ENCODE measurements around the gene POLR3H.

Gene POLR3H

DNA sequence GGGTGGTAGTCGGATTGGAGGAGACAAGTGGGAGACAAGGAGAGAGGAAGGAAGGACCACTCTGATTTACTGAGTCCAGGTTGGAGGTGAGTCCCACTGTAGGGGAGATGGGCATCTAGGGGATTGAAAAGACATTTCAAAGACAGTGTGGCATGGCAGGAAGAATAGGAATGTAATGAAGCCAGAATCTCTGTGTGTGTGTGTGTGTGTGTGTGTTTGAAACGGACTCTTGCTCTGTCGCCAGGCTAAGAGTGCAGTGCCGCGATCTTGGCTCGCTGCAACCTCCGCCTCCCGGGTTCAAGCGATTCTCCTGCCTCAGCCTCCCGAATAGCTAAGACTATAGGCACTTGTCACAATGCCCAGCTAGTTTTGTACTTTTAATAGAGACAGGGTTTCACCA lies 12.3 kb upstream of the POLR3H start:
- DNase-seq (ENCODE audit: low spot score) = no peak
- H3K27ac ChIP-seq (ENCODE audit: poor library complexity, severe bottlenecking) = no peak overlapping the region
- no peaks in the 10 kb centered on the region for H3K27me3 ChIP-seq (ENCODE audit: insufficient read depth, poor library complexity, severe bottlenecking)
- H3K4me1 ChIP-seq (ENCODE audit: insufficient read depth, poor library complexity, severe bottlenecking) = peaks cover 4% of the 10 kb centered on the region
- ATAC-seq (ENCODE audit: low read depth) = no peak
- H3K36me3 ChIP-seq (ENCODE audit: low read depth) = no peaks in the 10 kb centered on the region
- no peaks in the 10 kb centered on the region for H3K9me3 ChIP-seq (ENCODE audit: severe bottlenecking)
- H3K4me3 ChIP-seq (ENCODE audit: severe bottlenecking) = no peak overlapping the region
- TF ChIP-seq, protein P1, sequence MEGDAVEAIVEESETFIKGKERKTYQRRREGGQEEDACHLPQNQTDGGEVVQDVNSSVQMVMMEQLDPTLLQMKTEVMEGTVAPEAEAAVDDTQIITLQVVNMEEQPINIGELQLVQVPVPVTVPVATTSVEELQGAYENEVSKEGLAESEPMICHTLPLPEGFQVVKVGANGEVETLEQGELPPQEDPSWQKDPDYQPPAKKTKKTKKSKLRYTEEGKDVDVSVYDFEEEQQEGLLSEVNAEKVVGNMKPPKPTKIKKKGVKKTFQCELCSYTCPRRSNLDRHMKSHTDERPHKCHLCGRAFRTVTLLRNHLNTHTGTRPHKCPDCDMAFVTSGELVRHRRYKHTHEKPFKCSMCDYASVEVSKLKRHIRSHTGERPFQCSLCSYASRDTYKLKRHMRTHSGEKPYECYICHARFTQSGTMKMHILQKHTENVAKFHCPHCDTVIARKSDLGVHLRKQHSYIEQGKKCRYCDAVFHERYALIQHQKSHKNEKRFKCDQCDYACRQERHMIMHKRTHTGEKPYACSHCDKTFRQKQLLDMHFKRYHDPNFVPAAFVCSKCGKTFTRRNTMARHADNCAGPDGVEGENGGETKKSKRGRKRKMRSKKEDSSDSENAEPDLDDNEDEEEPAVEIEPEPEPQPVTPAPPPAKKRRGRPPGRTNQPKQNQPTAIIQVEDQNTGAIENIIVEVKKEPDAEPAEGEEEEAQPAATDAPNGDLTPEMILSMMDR (IDR thresholded peaks at IDR 0.05; ENCODE audit: poor library complexity, severe bottlenecking) = no peak

DNA sequence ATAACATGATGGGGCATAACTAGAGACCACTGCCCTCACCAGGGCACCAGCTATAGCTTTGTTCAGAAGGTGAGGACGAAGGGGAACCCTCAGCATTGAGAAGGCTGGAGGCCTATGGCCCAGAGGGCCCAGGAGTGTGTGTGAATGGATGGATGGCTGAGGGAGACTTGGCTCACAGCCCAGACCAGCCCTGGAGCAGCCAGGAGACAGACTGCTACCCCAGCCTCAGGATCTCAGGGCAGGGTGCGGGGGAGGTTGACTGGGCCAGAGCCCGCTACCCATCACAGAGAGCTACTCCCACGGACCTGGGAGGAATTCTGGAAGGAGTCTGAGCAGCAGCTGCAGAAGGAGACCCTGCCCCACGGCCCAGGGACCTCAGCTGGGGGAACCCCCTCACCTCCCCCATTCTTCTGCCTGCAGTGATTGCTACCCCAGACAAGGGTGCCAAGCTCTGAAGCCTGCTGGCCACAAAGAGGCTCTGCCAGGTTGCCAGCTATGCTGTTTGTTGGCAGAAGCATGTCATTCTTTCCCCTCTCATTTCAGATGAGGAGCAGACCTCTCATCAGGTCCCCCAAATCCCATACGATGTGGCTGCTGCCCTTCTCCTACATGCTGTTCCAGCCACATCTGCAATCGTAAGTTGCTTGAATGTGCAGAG lies 11.2 kb upstream of the POLR3H start:
- TF ChIP-seq, protein P1 (IDR thresholded peaks at IDR 0.05; ENCODE audit: poor library complexity, severe bottlenecking) = no peak
- no peaks in the 10 kb centered on the region for H3K27me3 ChIP-seq (ENCODE audit: insufficient read depth, poor library complexity, severe bottlenecking)
- H3K4me3 ChIP-seq (ENCODE audit: severe bottlenecking) = no peak overlapping the region
- ATAC-seq (ENCODE audit: low read depth) (no peak), DNase-seq (ENCODE audit: low spot score) (no peak)
- no peaks in the 10 kb centered on the region for H3K4me1 ChIP-seq (ENCODE audit: insufficient read depth, poor library complexity, severe bottlenecking)
- H3K27ac ChIP-seq (ENCODE audit: poor library complexity, severe bottlenecking) = no peak overlapping the region
- no peaks in the 10 kb centered on the region for H3K9me3 ChIP-seq (ENCODE audit: severe bottlenecking)
- H3K36me3 ChIP-seq (ENCODE audit: low read depth) = no peaks in the 10 kb centered on the region

DNA sequence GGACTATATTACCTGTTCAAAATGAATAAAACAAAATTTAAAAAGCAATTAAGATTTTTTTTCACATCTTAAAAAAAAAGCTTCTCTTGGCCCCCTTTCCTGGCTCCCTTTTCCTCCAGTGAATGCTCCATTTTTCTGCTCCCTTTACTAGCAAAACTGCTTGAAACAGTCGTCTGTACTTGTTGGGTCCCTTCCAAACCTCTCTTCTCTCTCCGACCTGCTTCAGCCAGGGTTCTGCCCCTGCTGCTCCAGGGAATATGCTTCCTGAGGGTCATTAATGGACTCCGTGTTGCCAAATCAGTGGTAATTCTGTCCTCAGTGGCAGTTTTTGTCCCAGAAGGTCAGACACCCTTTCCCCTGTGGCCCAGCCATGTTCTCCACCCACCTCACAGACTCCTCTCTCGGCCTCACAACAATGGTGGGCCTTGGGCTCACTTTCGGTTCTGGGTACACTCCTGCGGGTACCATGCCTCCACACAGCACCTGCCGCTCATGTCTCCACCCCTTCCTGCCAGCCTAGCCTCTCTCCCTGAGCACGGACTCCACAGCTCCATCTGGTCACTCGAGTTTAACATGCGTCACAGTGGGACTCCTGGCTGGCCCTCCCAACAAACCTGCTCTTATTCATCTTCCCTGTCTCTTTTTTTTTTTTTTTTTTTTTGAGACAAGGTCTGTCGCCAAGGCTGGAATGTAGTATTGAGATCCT lies 7.8 kb upstream of the POLR3H start:
- Histone ChIP-seq H3K27me3 (ENCODE audit: insufficient read depth, poor library complexity, severe bottlenecking) (no peaks in the 10 kb centered on the region), H3K36me3 (ENCODE audit: low read depth) (no peaks in the 10 kb centered on the region), H3K4me1 (ENCODE audit: insufficient read depth, poor library complexity, severe bottlenecking) (no peaks in the 10 kb centered on the region), H3K27ac (ENCODE audit: poor library complexity, severe bottlenecking) (no peak overlapping the region), H3K9me3 (ENCODE audit: severe bottlenecking) (no peaks in the 10 kb centered on the region), H3K4me3 (ENCODE audit: severe bottlenecking) (no peak overlapping the region)
- DNase-seq (ENCODE audit: low spot score) (no peak), ATAC-seq (ENCODE audit: low read depth) (no peak)
- TF ChIP-seq, protein P1 (IDR thresholded peaks at IDR 0.05; ENCODE audit: poor library complexity, severe bottlenecking) = no peak

DNA sequence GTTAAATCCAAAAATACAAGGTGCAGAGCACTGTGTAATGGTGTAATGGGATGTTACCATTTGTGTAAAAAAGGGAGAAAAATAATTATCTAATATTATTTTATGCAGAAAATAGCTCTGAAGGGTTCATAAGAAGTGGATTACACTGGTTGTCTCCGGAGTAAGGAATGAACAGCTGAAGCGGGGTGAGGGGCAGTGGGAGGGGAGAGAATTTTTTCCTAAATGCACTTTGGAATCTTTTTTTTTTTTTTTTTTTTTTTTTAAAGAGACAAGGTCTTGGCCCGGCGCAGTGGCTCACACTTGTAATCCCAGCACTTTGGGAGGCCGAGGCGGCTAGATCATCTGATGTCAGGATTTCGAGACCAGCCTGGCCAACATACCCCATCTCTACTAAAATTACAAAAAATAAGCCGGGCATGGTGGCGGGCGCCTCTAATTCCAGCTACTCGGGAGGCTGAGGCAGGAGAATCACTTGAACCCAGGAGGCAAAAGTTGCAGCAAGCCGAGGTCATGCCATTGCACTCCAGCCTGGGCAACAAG lies 6.8 kb upstream of the POLR3H start:
- ATAC-seq (ENCODE audit: low read depth) (no peak), DNase-seq (ENCODE audit: low spot score) (no peak)
- H3K4me1 ChIP-seq (ENCODE audit: insufficient read depth, poor library complexity, severe bottlenecking) = no peaks in the 10 kb centered on the region
- H3K4me3 ChIP-seq (ENCODE audit: severe bottlenecking) = no peak overlapping the region
- H3K27me3 ChIP-seq (ENCODE audit: insufficient read depth, poor library complexity, severe bottlenecking) = no peaks in the 10 kb centered on the region
- H3K36me3 ChIP-seq (ENCODE audit: low read depth) = no peaks in the 10 kb centered on the region
- no peaks in the 10 kb centered on the region for H3K9me3 ChIP-seq (ENCODE audit: severe bottlenecking)
- TF ChIP-seq, protein P1 (IDR thresholded peaks at IDR 0.05; ENCODE audit: poor library complexity, severe bottlenecking) = no peak
- H3K27ac ChIP-seq (ENCODE audit: poor library complexity, severe bottlenecking) = no peak overlapping the region

DNA sequence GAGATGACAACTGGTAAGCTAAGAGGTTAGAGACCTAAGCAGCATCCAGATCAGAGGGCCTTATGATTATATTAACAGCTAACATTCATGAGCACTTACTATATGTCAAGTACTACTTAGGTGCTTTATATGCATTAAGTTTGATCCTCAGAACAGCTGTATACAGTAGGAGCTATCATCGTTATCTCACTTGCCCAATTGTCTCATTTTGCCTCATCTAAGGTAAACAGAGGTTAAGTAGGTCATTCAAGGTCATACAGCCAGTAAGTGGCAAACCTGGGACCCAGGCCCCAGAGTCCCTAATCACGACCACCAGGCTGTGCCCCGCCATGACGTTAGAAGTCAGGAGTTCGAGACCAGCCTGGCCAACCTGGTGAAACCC lies 4.6 kb upstream of the POLR3H start:
- Histone ChIP-seq H3K27me3 (ENCODE audit: insufficient read depth, poor library complexity, severe bottlenecking) (no peaks in the 10 kb centered on the region), H3K27ac (ENCODE audit: poor library complexity, severe bottlenecking) (no peak overlapping the region), H3K9me3 (ENCODE audit: severe bottlenecking) (no peaks in the 10 kb centered on the region), H3K4me1 (ENCODE audit: insufficient read depth, poor library complexity, severe bottlenecking) (no peaks in the 10 kb centered on the region), H3K36me3 (ENCODE audit: low read depth) (no peaks in the 10 kb centered on the region), H3K4me3 (ENCODE audit: severe bottlenecking) (no peak overlapping the region)
- no peak for ATAC-seq (ENCODE audit: low read depth)
- TF ChIP-seq, protein P1 (IDR thresholded peaks at IDR 0.05; ENCODE audit: poor library complexity, severe bottlenecking) = no peak
- no peak for DNase-seq (ENCODE audit: low spot score)

Measured in RWPE2 (cell line).